A673 (cell line): Measurements from ENCODE around the gene PGA3. TPM values are rescaled to one million over a fixed set of nuclear protein-coding genes. Genes with fewer than 3 reads are reported as not detected.
"Not testable (repeated sequence)": the region's sequence is repeated elsewhere in the genome, so short reads cannot be mapped to it uniquely, and the experiment has no call there.

ENCODE experiments used
- BruUV-seq: library from RNA; stranded (reverse); fragments of 400-500 nt; replicated peaks from 2 replicates; lab custom pipeline; 2021; lab: Mats Ljungman, UMichigan
- CTCF ChIA-PET: fragments of 300-600 bp; sonication (Branson Sonifier 250); formaldehyde crosslinking; loops from one replicate; lab custom pipeline; 2022; ENCODE audit warnings: antibody characterized with exemption; lab: Charles Lee
- POLR2A ChIA-PET: fragments of 300-600 bp; sonication (Branson Sonifier 250); formaldehyde crosslinking; loops from one replicate; lab custom pipeline; 2022; ENCODE audit warnings: antibody characterized with exemption; ENCODE audit not compliant: low non-redundant PET; lab: Charles Lee
- DNase-seq: peaks from one replicate; pipeline ENCODE4 v3.0.0-alpha.2; 2015; ENCODE audit warnings: low spot score
- H3K27ac ChIP-seq: fragments of 200-600 bp; sonication (generic); 2 replicates; pipeline ENCODE4 v1.5.1; 2016; ENCODE audit warnings: mixed run types, low read depth, mild to moderate bottlenecking, mixed read lengths, antibody characterized with exemption, low read length; ENCODE audit not compliant: poor library complexity, severe bottlenecking
- H3K27me3 ChIP-seq: fragments of 200-600 bp; sonication (generic); replicated peaks from 2 replicates; pipeline ENCODE4 v1.6.1; 2017; ENCODE audit warnings: mixed run types, low read depth, mild to moderate bottlenecking, mixed read lengths, antibody characterized with exemption, low read length; ENCODE audit not compliant: insufficient read depth, poor library complexity
- H3K36me3 ChIP-seq: fragments of 200-600 bp; sonication (generic); 2 replicates; pipeline ENCODE4 v1.6.1; 2016; ENCODE audit warnings: mixed run types, mild to moderate bottlenecking, mixed read lengths, antibody characterized with exemption, low read length; ENCODE audit not compliant: insufficient read depth, poor library complexity, severe bottlenecking
- H3K4me1 ChIP-seq: fragments of 200-600 bp; sonication (generic); 2 replicates; pipeline ENCODE4 v1.6.1; 2017; ENCODE audit warnings: mixed run types, mild to moderate bottlenecking, mixed read lengths, antibody characterized with exemption, low read length; ENCODE audit not compliant: insufficient read depth, poor library complexity, severe bottlenecking
- H3K4me3 ChIP-seq: fragments of 200-600 bp; sonication (generic); 2 replicates; pipeline ENCODE4 v1.5.1; 2016; ENCODE audit warnings: low read depth, mixed run types, mild to moderate bottlenecking, mixed read lengths, low read length; ENCODE audit not compliant: poor library complexity, severe bottlenecking
- H3K9me3 ChIP-seq: fragments of 200-600 bp; sonication (generic); 2 replicates; pipeline ENCODE4 v1.6.1; 2016; ENCODE audit warnings: mixed run types, low read depth, mild to moderate bottlenecking, mixed read lengths, antibody characterized with exemption, low read length; ENCODE audit not compliant: poor library complexity, severe bottlenecking
- CTCF ChIP-seq: fragments of 300-800, 200-600 bp; sonication (generic); conservative IDR thresholded peaks from 2 replicates; pipeline ENCODE4 v1.5.1; 2017; ENCODE audit warnings: low read depth, mild to moderate bottlenecking, antibody characterized with exemption, low read length, moderate library complexity, mixed read lengths
- EZH2 ChIP-seq: fragments of 200-600 bp; sonication (generic); IDR thresholded peaks from 2 replicates; pipeline ENCODE4 v1.6.1; 2017; ENCODE audit warnings: borderline replicate concordance, low read depth, mild to moderate bottlenecking, mixed read lengths, antibody characterized with exemption, low read length; ENCODE audit not compliant: poor library complexity, severe bottlenecking
- intact Hi-C: fragments of 100-400 bp; cut with micrococcal nuclease; formaldehyde crosslinking; loops from one replicate; pipeline ENCODE4 v1.10.0; 2022; ENCODE audit not compliant: unreplicated experiment
- total RNA-seq: library from RNA; stranded (reverse); gene quantifications from 2 replicates; pipeline ENCODE4 v1.2.3, GENCODE V29; 2021

The PGA3 gene
- total RNA-seq, 1 experiment from 2014 or later = not detected

- TF ChIP-seq EZH2 = no peak
- TF ChIP-seq CTCF = no peak
- BruUV-seq = no TSS peak
- POLR2A ChIA-PET = no interaction called here
- H3K36me3 ChIP-seq = no peaks in the 10 kb centered on the region
- H3K4me3 ChIP-seq = no peak overlapping the region
- no peak overlapping the region for H3K27ac ChIP-seq
- no peaks in the 10 kb centered on the region for H3K27me3 ChIP-seq
- H3K4me1 ChIP-seq = no peaks in the 10 kb centered on the region
- intact Hi-C loops = no loop called here
- CTCF ChIA-PET = no interaction called here
- no peaks in the 10 kb centered on the region for H3K9me3 ChIP-seq
- no peak for DNase-seq
Observed at GRCh38 chr11:61164606-61165424, 38.5 kb upstream of the PGA3 start.

GRCh38 chr11:61165785-61166184, 37.5 kb upstream of the PGA3 start:
- H3K9me3 ChIP-seq, H3K27me3 ChIP-seq, BruUV-seq, H3K36me3 ChIP-seq, POLR2A ChIA-PET, DNase-seq, intact Hi-C loops, H3K4me3 ChIP-seq, H3K4me1 ChIP-seq, H3K27ac ChIP-seq, CTCF ChIA-PET: not testable (repeated sequence)

- H3K9me3 ChIP-seq, CTCF ChIA-PET, H3K27me3 ChIP-seq, intact Hi-C loops, H3K36me3 ChIP-seq, DNase-seq, BruUV-seq, H3K4me1 ChIP-seq, POLR2A ChIA-PET, H3K4me3 ChIP-seq, H3K27ac ChIP-seq: not testable (repeated sequence)
Observed at GRCh38 chr11:61166331-61166730, 37.0 kb upstream of the PGA3 start.

GRCh38 chr11:61168042-61168688, 35.1 kb upstream of the PGA3 start:
- intact Hi-C loops = no loop called here
- Histone ChIP-seq H3K9me3 (no peaks in the 10 kb centered on the region), H3K4me1 (no peaks in the 10 kb centered on the region), H3K27ac (no peak overlapping the region), H3K4me3 (no peak overlapping the region), H3K27me3 (no peaks in the 10 kb centered on the region), H3K36me3 (no peaks in the 10 kb centered on the region)
- no peak for DNase-seq
- no peak for TF ChIP-seq CTCF
- no peak for TF ChIP-seq EZH2
- ChIA-PET POLR2A (no interaction called here), CTCF (no interaction called here)
- no TSS peak for BruUV-seq
